HG03432 (cell line): Measurements from ENCODE around the gene ILF2.
A peak's percentile ranks its signal among the peaks of the same experiment; 100 is the strongest.
"Not testable (repeated sequence)": the region's sequence is repeated elsewhere in the genome, so short reads cannot be mapped to it uniquely, and the experiment has no call there.

ENCODE experiments used
- ATAC-seq: cut with Tn5 transposase; IDR thresholded peaks from one replicate; pipeline ENCODE4 v1.9.1; 2021; ENCODE audit warnings: mild to moderate bottlenecking, moderate library complexity; ENCODE audit not compliant: unreplicated experiment

The ILF2 gene

GRCh38 chr1:153649863-153650235, 20.9 kb downstream of the ILF2 start:
- ATAC-seq = no peak

- no peak for ATAC-seq
Observed at GRCh38 chr1:153649137-153649862, 21.5 kb downstream of the ILF2 start.

GRCh38 chr1:153648000-153648643, 22.7 kb downstream of the ILF2 start:
- no peak for ATAC-seq

GRCh38 chr1:153647346-153647714, 23.5 kb downstream of the ILF2 start:
- ATAC-seq = no peak

GRCh38 chr1:153646672-153647345, 24.0 kb downstream of the ILF2 start:
- ATAC-seq = no peak

DNA sequence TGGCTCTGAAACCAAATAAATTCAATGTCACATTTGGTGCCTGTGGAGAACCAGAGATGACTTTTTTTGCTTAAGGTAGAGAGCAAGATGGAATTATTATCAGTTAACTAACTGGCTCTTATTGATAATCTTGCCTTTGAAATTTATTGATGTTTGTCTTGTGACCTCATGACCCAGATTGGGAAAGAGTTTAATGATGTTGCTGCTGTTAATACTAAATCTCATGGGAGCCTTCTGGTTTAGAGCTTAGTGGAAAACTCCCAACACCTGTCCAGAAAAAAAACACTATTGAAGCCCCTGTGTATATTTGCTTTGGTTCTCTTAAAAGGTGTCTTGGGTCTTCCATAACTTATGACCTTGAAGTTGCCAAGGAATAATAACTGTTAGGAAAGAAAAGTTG, 27.0 kb downstream of the ILF2 start:
- ATAC-seq = no peak

- ATAC-seq = no peak
Observed at GRCh38 chr1:153643100-153643499, 27.7 kb downstream of the ILF2 start.

GRCh38 chr1:153642161-153642560, 28.6 kb downstream of the ILF2 start:
- ATAC-seq = no peak

- no peak for ATAC-seq
Observed at GRCh38 chr1:153640861-153641260, 29.9 kb downstream of the ILF2 start.

DNA sequence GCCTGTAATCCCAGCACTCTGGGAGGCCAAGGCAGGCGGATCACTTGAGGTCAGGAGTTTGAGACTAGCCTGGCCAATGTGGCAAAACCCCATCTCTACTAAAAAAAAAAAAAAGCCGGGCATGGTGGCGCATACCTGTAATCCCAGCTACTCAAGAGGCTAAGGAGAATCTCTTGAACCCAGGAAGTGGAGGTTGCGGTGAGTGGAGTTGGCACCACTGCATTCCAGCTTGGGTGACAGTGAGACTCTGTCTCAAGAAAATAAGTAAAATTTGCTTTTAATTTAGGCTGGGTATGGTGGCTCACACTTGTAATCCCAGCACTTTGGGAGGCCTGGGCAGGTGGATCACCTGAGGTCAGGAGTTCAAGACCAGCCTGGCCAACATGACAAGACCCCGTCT, 30.6 kb downstream of the ILF2 start:
- ATAC-seq = not testable (repeated sequence)

DNA sequence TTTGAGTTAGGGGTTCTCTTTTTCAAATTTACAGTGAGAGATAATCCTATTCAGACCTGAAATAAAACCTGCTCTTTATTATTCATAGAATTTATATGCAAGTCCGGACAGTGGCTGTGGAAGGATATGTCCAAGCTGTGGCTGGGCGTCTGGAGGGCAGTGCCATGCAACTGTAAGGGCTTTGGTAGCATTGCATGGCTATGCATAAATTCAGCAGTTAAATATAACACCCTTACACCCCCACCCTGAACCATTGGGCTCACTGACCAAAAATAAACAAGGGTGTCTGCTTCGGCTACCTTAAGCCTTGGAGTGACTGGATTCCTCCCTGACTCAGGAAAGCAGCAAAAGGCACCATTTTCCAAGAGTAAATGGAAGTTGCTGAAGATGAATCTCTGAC, 31.5 kb downstream of the ILF2 start:
- ATAC-seq = no peak

DNA sequence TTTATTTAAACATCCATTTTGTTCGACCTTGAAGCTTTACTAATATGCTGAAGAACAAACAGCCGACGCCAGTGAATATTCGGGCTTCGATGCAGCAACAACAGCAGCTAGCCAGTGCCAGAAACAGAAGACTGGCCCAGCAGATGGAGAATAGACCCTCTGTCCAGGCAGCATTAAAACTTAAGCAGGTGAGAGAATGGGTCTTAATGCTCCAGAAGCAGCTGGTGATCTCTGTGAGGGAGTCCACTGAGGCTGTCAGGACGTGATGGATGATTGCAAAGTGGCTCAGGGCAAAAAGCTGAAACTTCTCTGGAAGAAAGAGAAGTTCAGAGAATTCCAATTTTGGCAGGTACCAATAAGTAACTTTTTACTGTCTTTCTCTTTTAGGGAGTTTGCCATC, 32.5 kb downstream of the ILF2 start:
- ATAC-seq = no peak

GRCh38 chr1:153636312-153636711, 34.5 kb downstream of the ILF2 start:
- no peak for ATAC-seq

DNA sequence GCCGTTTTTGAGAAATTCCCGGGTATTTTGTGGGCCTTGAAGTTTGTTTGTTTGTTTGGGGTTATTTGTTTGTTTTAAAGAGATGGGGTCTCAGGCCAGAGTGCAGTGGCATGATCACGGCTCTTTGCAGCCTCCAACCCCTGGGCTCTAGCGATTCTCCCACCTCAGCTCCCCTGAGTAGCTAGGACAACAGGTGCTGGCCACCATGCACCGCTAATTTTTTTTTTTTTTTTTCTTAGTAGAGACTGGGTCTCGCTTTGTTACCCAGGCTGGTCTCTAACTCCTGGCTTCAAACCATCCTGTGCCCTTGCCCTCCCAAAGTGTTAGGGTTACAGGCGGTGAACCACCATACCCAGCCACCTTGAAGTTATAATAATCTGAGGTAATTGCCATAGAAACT, 34.9 kb downstream of the ILF2 start:
- ATAC-seq = no peak

DNA sequence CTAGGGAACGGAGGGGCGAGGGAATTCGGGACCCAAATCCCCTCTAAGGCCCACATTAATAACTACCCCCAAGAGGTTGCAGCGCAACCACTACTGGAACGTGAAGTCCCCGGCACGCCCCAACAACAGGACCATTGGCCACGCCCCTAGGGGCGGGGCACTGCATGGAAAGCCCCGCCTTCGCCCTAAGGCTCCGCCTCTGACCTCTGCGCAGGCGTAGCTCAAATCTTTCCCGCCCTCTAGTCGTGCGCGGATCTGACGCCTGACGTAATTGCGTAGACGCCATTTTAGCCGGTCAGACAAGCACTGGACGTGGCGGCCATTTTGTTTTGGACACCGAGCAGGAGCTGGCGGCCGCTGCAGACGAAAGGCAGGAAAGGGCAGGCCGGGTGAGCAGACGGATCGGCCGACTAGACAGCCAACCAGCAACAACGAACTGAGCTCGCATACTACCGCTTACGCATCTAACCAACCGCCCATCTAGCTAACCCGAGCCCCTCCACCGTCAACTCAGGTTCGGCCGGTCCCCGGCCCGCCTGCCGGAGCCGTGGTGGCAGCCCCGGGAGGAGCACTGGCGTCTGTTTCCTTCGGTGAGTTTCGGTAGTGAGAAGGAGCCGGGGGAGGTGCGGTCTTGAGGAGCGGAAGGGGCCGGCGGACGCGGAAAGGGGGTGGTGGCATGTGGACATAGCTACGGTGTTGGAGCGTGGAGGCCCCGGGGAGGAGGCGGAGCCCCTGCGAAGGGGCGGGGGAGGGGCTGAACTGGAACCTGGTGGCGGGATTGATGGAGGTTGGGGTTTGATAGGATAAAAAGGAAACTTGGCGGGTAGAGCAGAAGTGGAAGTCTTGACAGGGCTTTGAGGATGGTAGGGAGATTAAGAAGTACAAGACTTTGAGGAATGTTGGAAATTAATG, 36.8 kb downstream of the ILF2 start, which contains the start of gene CHTOP:
Gene CHTOP (plus strand): TSS at position 313 of the 912 bp plus-strand sequence. CDS start 2,523 bp downstream, outside the sequence.
- peak; percentile 83 for ATAC-seq

DNA sequence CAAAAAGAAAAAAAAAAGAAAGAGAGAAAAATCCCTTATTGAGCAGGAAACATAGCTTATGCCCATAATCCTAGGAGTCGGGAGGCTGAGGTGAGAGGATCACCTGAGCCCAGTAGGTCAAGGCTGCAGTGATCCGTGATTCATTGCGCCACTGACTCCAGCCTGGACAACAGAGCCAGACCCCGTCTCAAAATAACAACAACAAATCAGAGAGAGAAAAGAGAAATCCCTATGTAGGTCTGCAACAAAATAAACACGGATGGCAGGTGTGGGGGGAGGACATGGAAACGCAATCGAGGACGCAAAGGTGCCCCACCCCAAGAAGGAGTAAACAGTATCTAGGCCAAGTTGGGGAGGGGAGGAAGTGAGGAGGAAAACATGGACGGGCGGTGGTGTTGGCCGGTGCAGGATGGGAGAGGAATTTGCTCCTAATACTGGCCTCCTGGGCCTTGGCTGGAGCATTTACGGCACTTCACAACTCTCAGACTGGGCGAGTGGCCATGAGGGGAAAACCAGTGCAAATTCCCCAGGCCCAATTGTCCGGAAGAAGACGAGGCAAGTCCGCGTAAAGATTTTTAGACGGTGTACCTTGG, 37.5 kb downstream of the ILF2 start:
- no peak for ATAC-seq

- ATAC-seq = no peak
Observed at GRCh38 chr1:153631047-153632022, 39.5 kb downstream of the ILF2 start.

GRCh38 chr1:153630384-153630783, 40.4 kb downstream of the ILF2 start:
- ATAC-seq = no peak

- ATAC-seq = no peak
Observed at GRCh38 chr1:153629971-153630370, 40.8 kb downstream of the ILF2 start.

DNA sequence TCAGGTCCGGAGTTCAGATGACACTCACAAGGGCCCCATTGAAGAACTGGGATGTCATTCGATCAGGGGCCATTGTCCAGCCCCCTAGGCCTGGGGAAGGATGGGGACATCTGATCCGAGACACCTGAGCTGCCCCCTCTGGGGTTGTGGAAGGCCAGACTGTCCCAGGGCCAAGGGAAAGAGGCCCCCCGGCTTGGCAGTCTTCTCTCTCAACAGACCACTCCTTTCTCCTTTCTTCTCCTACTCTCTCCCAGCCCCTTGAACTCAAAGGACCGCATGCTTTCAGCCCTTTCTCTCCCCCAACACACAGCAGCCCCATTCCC, 41.5 kb downstream of the ILF2 start:
- ATAC-seq = no peak
